Neural crest cell (in vitro differentiated cells): ENCODE measurements around the gene RAE1. TPM values are rescaled to one million over a fixed set of nuclear protein-coding genes. Genes with fewer than 3 reads are reported as not detected.

Source experiments
- DNase-seq: peaks from one replicate; pipeline ENCODE4 v3.0.0; 2021; ENCODE audit warnings: low read depth, mixed read lengths, low spot score
- H3K27ac Mint-ChIP-seq: one replicate; pipeline ENCODE4 v1.8.0; 2021; ENCODE audit warnings: mild to moderate bottlenecking, mixed read lengths; ENCODE audit not compliant: unreplicated experiment
- H3K27me3 Mint-ChIP-seq: 2 replicates; pipeline ENCODE4 v1.8.0; 2021; ENCODE audit warnings: low read depth, mild to moderate bottlenecking, mixed read lengths
- H3K36me3 Mint-ChIP-seq: 2 replicates; pipeline ENCODE4 v1.8.0; 2021; ENCODE audit warnings: low read depth, mild to moderate bottlenecking, mixed read lengths
- H3K4me1 Mint-ChIP-seq: 2 replicates; pipeline ENCODE4 v1.8.0; 2021; ENCODE audit warnings: mixed read lengths
- H3K4me3 Mint-ChIP-seq: one replicate; pipeline ENCODE4 v1.8.0; 2021; ENCODE audit warnings: mild to moderate bottlenecking, mixed read lengths
- H3K9me3 Mint-ChIP-seq: 2 replicates; pipeline ENCODE4 v1.8.0; 2021; ENCODE audit warnings: mixed read lengths
- total RNA-seq: library from RNA; stranded (reverse); gene quantifications from 2 replicates; pipeline ENCODE4 v1.2.1, GENCODE V29; 2021
- TF ChIP-seq, protein P1 (sequence below): fragments of 200-600 bp; sonication (generic); conservative IDR thresholded peaks from 2 replicates; pipeline ENCODE4 v1.5.0; 2021; ENCODE audit warnings: antibody characterized with exemption, mild to moderate bottlenecking

The RAE1 gene
- total RNA-seq, 1 donor from 2014 or later: 57.0 TPM

DNA sequence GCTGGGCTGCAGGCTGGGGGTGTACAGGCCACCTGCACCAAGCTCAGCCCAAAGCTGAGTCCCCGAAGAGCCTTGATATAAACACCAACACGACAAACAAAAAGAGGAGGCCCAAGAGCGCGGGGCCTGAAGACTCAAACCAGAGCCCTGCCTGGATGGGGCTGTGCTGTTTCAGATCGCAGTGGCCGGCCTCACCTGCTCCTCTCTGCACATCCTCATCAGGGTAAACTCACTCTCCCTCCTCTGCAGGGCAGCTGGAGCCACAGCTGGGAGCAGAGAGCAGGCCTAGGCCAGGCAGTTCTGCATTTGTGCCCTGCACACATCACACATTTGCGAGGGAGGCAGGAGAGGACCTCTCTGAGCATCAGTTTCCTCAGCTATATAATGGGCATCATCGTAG is 36.4 kb downstream of the RAE1 start:
- Mint-ChIP-seq H3K4me3 (peak overlapping the region; percentile 72), H3K36me3 (no peaks in the 10 kb centered on the region), H3K27ac (no peak overlapping the region), H3K9me3 (no peaks in the 10 kb centered on the region), H3K4me1 (peaks cover 22% of the 10 kb centered on the region), H3K27me3 (peaks cover 6% of the 10 kb centered on the region)
- TF ChIP-seq, protein P1, sequence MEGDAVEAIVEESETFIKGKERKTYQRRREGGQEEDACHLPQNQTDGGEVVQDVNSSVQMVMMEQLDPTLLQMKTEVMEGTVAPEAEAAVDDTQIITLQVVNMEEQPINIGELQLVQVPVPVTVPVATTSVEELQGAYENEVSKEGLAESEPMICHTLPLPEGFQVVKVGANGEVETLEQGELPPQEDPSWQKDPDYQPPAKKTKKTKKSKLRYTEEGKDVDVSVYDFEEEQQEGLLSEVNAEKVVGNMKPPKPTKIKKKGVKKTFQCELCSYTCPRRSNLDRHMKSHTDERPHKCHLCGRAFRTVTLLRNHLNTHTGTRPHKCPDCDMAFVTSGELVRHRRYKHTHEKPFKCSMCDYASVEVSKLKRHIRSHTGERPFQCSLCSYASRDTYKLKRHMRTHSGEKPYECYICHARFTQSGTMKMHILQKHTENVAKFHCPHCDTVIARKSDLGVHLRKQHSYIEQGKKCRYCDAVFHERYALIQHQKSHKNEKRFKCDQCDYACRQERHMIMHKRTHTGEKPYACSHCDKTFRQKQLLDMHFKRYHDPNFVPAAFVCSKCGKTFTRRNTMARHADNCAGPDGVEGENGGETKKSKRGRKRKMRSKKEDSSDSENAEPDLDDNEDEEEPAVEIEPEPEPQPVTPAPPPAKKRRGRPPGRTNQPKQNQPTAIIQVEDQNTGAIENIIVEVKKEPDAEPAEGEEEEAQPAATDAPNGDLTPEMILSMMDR: no peak
- DNase-seq: no peak

DNA sequence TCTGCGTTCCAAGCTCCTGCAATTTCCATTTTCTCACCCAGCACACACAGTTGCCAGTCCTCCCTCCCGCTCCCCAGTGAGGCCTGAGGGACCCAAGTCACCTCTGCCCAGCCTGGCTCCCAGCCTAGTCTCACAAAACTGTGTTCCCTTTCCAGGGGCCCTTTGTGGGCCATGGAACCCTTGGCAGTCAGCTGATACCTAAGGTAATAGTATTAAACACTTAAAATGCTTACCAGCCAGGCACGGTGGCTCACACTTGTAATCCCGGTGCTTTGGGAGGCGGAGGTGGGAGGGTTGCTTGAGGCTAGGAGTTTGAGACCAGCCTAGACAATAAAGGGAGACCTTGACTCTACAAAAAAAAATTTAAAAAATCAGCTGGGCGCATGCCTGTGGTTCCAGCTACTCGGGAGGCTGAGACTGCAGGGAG is 36.9 kb downstream of the RAE1 start:
- no peak for DNase-seq
- Mint-ChIP-seq H3K27ac (no peak overlapping the region), H3K4me1 (peaks cover 27% of the 10 kb centered on the region), H3K9me3 (no peaks in the 10 kb centered on the region), H3K4me3 (peak overlapping the region; percentile 88), H3K27me3 (peaks cover 6% of the 10 kb centered on the region), H3K36me3 (no peaks in the 10 kb centered on the region)
- TF ChIP-seq, protein P1: no peak

DNA sequence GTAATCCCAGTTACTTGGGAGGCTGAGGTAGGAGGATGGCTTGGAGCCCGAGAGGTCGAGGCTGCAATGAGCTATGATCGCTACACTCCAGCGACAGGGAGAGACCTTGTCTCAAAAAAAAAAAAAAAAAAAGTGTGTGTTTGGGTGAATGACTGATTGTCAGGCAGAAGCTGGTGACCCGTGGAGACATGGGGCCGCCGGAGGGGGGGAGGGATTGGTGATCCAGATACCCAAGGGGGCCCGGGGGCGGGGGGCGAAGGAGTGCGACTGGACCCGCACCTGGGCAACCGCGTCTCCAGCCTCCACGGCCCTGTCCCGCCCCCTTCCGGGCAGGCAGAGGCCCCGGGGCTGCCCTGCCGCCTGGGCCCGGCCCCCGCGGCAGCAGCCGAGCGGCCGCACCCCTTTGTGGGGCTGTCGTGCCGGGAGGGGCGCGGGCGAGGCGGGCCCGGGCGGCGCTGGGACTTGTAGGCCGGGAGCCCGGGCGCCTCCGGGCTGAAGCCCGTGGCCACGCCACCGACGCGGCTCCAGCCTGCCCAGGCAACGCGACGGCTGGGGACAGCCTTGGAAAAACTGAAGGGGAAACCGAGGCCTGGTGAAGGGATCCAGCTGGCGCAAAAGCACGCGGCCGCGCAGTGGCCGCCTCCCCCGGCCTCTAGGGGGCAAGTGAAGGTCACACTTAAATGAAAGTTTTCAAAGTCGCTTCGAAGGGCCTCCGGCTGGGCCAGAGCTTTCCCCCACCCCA is 38.1 kb downstream of the RAE1 start:
- DNase-seq: peak; percentile 42
- H3K36me3 Mint-ChIP-seq: no peaks in the 10 kb centered on the region
- H3K9me3 Mint-ChIP-seq: no peaks in the 10 kb centered on the region
- no peak overlapping the region for H3K27ac Mint-ChIP-seq
- peaks cover 6% of the 10 kb centered on the region for H3K27me3 Mint-ChIP-seq
- peak overlapping the region; percentile 88 for H3K4me3 Mint-ChIP-seq
- H3K4me1 Mint-ChIP-seq: peaks cover 38% of the 10 kb centered on the region
- TF ChIP-seq, protein P1: no peak

DNA sequence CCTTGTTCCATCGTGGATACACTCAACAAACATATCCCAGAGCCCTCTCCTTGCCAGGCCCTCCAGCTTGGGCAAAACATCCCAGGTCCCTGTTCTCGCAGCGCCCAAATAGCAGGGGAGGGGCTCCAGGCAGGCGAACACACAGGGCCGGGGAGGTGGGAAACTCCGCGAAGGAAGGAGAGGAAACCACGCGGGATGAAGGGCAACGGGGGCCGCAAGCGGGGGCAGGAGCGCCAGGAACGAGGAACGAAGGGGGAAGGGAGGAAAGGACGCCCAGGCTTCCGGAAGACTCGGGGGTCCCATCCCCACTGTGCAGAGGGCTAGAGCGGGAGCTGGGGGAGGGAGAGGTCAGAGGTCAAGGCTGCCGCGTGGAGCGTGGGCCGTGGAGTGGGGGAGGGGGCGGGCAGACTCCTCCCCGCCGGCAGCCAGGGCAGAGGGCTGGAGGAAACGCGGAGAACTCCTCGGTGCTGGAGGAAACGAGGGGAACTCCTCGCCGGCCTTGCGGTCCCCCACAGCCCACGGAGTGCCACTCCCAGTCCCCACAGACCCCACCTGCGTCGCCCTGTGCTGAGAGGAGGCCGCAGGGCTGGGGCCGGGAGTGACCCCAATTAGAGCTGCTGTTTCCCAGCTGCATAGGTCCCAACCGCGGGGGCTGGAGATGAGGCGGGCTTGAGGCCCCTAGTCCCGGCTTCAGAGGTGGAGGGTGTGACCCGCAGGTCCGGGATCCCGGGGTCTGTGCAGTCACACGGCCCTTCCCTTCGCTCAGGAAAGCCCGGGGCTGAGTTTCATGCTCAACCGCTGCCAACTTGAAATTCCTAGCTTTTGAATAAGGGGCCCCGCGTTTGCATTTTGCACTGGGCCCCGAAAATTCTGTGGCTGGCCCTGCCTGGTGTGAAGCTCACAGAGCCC is 38.9 kb downstream of the RAE1 start:
- TF ChIP-seq, protein P1: no peak
- H3K9me3 Mint-ChIP-seq: no peaks in the 10 kb centered on the region
- H3K4me3 Mint-ChIP-seq: peak overlapping the region; percentile 86
- DNase-seq: no peak
- no peaks in the 10 kb centered on the region for H3K36me3 Mint-ChIP-seq
- H3K27ac Mint-ChIP-seq: no peak overlapping the region
- peaks cover 6% of the 10 kb centered on the region for H3K27me3 Mint-ChIP-seq
- H3K4me1 Mint-ChIP-seq: peaks cover 39% of the 10 kb centered on the region

DNA sequence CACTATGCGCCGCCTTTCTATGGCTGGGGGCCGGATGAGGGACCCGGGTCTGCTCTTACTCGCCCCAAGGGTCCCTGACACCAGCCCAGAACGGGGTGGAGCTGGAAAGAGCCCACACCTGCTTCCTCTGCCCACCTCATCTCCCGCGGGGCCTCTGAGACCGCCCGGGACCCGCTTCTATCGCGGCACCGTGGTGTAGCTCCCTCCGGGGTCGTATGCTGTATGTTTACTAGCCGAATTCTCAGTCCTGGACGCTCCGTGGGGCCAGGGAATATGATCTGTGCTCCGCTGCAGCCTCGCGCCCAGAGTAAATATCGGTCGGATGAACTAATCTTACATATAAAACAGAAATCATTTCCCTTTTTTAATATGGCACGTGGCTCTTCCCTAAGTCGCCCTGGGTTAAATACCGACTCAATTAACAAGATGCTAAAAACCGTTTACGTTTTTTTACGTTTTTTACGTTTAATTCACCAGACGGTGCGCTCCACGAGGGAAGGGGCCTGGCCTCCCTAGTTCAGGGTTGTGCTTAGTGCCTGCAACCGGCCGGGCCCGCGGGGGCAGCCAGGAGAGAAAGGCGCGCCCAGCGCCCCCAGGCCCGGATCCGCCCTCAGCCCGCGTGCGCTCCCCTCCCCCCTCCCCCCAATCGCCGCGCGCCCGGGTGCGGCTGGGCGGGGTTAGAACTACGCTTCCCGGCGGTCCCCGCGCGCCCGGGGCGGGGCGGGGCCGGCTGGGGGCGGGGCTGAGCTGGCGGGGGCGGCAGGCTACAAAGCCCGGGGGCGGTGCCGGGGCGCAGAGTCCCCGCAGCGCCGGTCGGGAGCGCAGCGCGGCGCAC is 39.8 kb downstream of the RAE1 start, which contains the start of gene RBM38:
Gene RBM38, plus strand, starts transcription at position 793 of the 835 bp plus-strand sequence. CDS start 186 bp downstream, outside the sequence.
- Mint-ChIP-seq H3K9me3 (no peaks in the 10 kb centered on the region), H3K4me3 (peak within 1 kb of the TSS; percentile 89), H3K27ac (peak within 1 kb of the TSS; percentile 67), H3K36me3 (peaks cover 2% of the 10 kb centered on the region), H3K4me1 (peaks cover 48% of the 10 kb centered on the region), H3K27me3 (peaks cover 6% of the 10 kb centered on the region)
- peak; percentile 63 for DNase-seq
- TF ChIP-seq, protein P1: no peak
